H9 (cell line): ENCODE data around the gene DNAJB6. TPM values are rescaled to one million over a fixed set of nuclear protein-coding genes. Genes with fewer than 3 reads are reported as not detected.

ENCODE experiments used
- DNase-seq: peaks from one replicate; pipeline ENCODE4 v3.0.0-alpha.2; 2017
- H2AFZ ChIP-seq: one replicate; pipeline ENCODE4 v1.6.1; 2013; ENCODE audit warnings: mild to moderate bottlenecking, low read length, control low read depth, moderate library complexity
- H2AK5ac ChIP-seq: 2 replicates; pipeline ENCODE4 v1.6.1; 2013; ENCODE audit warnings: low read length, control low read depth, mixed read lengths; ENCODE audit not compliant: insufficient read length
- H2BK120ac ChIP-seq: one replicate; pipeline ENCODE4 v1.6.1; 2013; ENCODE audit warnings: low read depth, mild to moderate bottlenecking, low read length, control low read depth, inconsistent platforms; ENCODE audit not compliant: poor library complexity, severe bottlenecking
- H2BK12ac ChIP-seq: 2 replicates; pipeline ENCODE4 v1.6.1; 2013; ENCODE audit warnings: low read length, control low read depth, mixed read lengths, low read depth; ENCODE audit not compliant: insufficient read length
- H2BK15ac ChIP-seq: 2 replicates; pipeline ENCODE4 v1.6.1; 2013; ENCODE audit warnings: low read depth, low read length, control low read depth
- H2BK20ac ChIP-seq: one replicate; pipeline ENCODE4 v1.6.1; 2013; ENCODE audit warnings: low read depth, mild to moderate bottlenecking, low read length, control low read depth, inconsistent platforms; ENCODE audit not compliant: poor library complexity, severe bottlenecking
- H2BK5ac ChIP-seq: 2 replicates; pipeline ENCODE4 v1.6.1; 2013; ENCODE audit warnings: low read length, control low read depth, mixed read lengths; ENCODE audit not compliant: insufficient read length
- H3K14ac ChIP-seq: 2 replicates; pipeline ENCODE4 v1.6.1; 2013; ENCODE audit warnings: low read length, control low read depth; ENCODE audit not compliant: insufficient read depth
- H3K18ac ChIP-seq: 2 replicates; pipeline ENCODE4 v1.6.1; 2013; ENCODE audit warnings: low read depth, mild to moderate bottlenecking, mixed read lengths, low read length, control low read depth; ENCODE audit not compliant: insufficient read length
- H3K23ac ChIP-seq: 2 replicates; pipeline ENCODE4 v1.6.1; 2013; ENCODE audit warnings: low read length, control low read depth, mixed read lengths, low read depth; ENCODE audit not compliant: insufficient read length
- H3K23me2 ChIP-seq: 2 replicates; pipeline ENCODE4 v1.6.1; 2013; ENCODE audit warnings: low read depth, mild to moderate bottlenecking, mixed read lengths, low read length, control low read depth; ENCODE audit not compliant: insufficient read length, poor library complexity, severe bottlenecking
- H3K27ac ChIP-seq: 2 replicates; pipeline ENCODE4 v1.5.1; 2013; ENCODE audit warnings: low read length, control low read depth, mixed read lengths, low read depth; ENCODE audit not compliant: insufficient read length
- H3K27me3 ChIP-seq: 2 replicates; pipeline ENCODE4 v1.6.1; 2013; ENCODE audit warnings: low read length, control low read depth, inconsistent platforms; ENCODE audit not compliant: insufficient read depth
- H3K4ac ChIP-seq: 2 replicates; pipeline ENCODE4 v1.6.1; 2013; ENCODE audit warnings: low read depth, mild to moderate bottlenecking, control low read depth, inconsistent platforms, low read length, moderate library complexity
- H3K4me1 ChIP-seq: 2 replicates; pipeline ENCODE4 v1.6.1; 2013; ENCODE audit warnings: low read length, control low read depth, inconsistent platforms; ENCODE audit not compliant: insufficient read depth
- H3K4me2 ChIP-seq: 2 replicates; pipeline ENCODE4 v1.6.1; 2013; ENCODE audit warnings: low read length, control low read depth, mixed read lengths; ENCODE audit not compliant: insufficient read length, insufficient read depth
- H3K56ac ChIP-seq: 2 replicates; pipeline ENCODE4 v1.6.1; 2013; ENCODE audit warnings: low read depth, mild to moderate bottlenecking, mixed read lengths, low read length, control low read depth; ENCODE audit not compliant: insufficient read length
- H3K79me1 ChIP-seq: 2 replicates; pipeline ENCODE4 v1.6.1; 2013; ENCODE audit warnings: low read depth, mild to moderate bottlenecking, moderate library complexity, low read length, control low read depth, inconsistent platforms; ENCODE audit not compliant: insufficient read depth, poor library complexity, severe bottlenecking
- H3K79me2 ChIP-seq: 2 replicates; pipeline ENCODE4 v1.6.1; 2013; ENCODE audit warnings: low read length, control low read depth, inconsistent platforms; ENCODE audit not compliant: insufficient read depth
- H3K9ac ChIP-seq: 2 replicates; pipeline ENCODE4 v1.6.1; 2013; ENCODE audit warnings: low read length, control low read depth, mixed read lengths; ENCODE audit not compliant: insufficient read length; ENCODE audit errors: extremely low read depth
- H3K9me3 ChIP-seq: one replicate; pipeline ENCODE4 v1.6.1; 2013; ENCODE audit warnings: low read depth, low read length, inconsistent platforms; ENCODE audit not compliant: control insufficient read depth
- H3T11ph ChIP-seq: one replicate; pipeline ENCODE4 v1.6.1; 2013; ENCODE audit warnings: mild to moderate bottlenecking, low read length, control low read depth, inconsistent platforms
- H4K20me1 ChIP-seq: one replicate; pipeline ENCODE4 v1.6.1; 2013; ENCODE audit not compliant: control insufficient read depth, insufficient read length, insufficient read depth
- H4K5ac ChIP-seq: 2 replicates; pipeline ENCODE4 v1.6.1; 2013; ENCODE audit warnings: low read depth, mild to moderate bottlenecking, mixed read lengths, low read length, control low read depth; ENCODE audit not compliant: insufficient read length
- H4K8ac ChIP-seq: replicated peaks from 2 replicates; pipeline ENCODE4 v1.6.1; 2013; ENCODE audit warnings: low read length, control low read depth, mixed read lengths, low read depth; ENCODE audit not compliant: insufficient read length
- H4K91ac ChIP-seq: 2 replicates; pipeline ENCODE4 v1.6.1; 2013; ENCODE audit warnings: low read depth, mild to moderate bottlenecking, moderate library complexity, mixed read lengths, low read length, control low read depth; ENCODE audit not compliant: insufficient read length
- H3K27ac Mint-ChIP-seq, 3 experiments: 2 replicates in 2 of 3; 3 replicates in 1 of 3; pipeline ENCODE4 v1.8.0; 2020 to 2021; ENCODE audit warnings: mixed read lengths in 3 of 3, mild to moderate bottlenecking in 1 of 3, moderate library complexity in 1 of 3
- H3K27me3 Mint-ChIP-seq: 2 replicates; pipeline ENCODE4 v1.8.0; 2021; ENCODE audit warnings: low read depth, mild to moderate bottlenecking, moderate library complexity, mixed read lengths
- H3K36me3 Mint-ChIP-seq, 3 experiments: 2 replicates in 2 of 3; 3 replicates in 1 of 3; pipeline ENCODE4 v1.8.0; 2020 to 2021; ENCODE audit warnings: low read depth in 3 of 3, mixed read lengths in 3 of 3; ENCODE audit not compliant: insufficient read depth in 1 of 3
- H3K4me1 Mint-ChIP-seq, 2 experiments: 2 replicates each; pipeline ENCODE4 v1.8.0; 2020; ENCODE audit warnings: mixed read lengths in 2 of 2
- H3K4me3 Mint-ChIP-seq, 2 experiments: 2 replicates in 1 of 2; 3 replicates in 1 of 2; pipeline ENCODE4 v1.8.0; 2020 to 2021; ENCODE audit warnings: mild to moderate bottlenecking in 2 of 2, mixed read lengths in 2 of 2, moderate library complexity in 1 of 2
- H3K9me3 Mint-ChIP-seq, 2 experiments: 2 replicates in 1 of 2; 3 replicates in 1 of 2; pipeline ENCODE4 v1.8.0; 2020; ENCODE audit warnings: mild to moderate bottlenecking in 2 of 2, mixed read lengths in 2 of 2, moderate library complexity in 1 of 2
- CTCF ChIP-seq: fragments of 200-600 bp; sonication (generic); conservative IDR thresholded peaks from 3 replicates; pipeline ENCODE4 v1.8.0; 2021; ENCODE audit warnings: antibody characterized with exemption, mild to moderate bottlenecking
- WGBS: extraction: QIAGEN DNeasy Blood & Tissue Kit; methylation state at CpG from one replicate; pipeline ENCODE4 v1.1.7; 2013; ENCODE audit warnings: missing lambda C conversion rate, low lambda C conversion rate, mixed read lengths; ENCODE audit not compliant: insufficient read length; ENCODE audit errors: extremely low coverage; 5-methylcytosine and 5-hydroxymethylcytosine counted together
- total RNA-seq: library from RNA; stranded (reverse); gene quantifications from 2 replicates; pipeline ENCODE4 v1.2.1, GENCODE V29; 2021

Gene DNAJB6
- total RNA-seq, 1 experiment from 2014 or later = 215 TPM

DNA sequence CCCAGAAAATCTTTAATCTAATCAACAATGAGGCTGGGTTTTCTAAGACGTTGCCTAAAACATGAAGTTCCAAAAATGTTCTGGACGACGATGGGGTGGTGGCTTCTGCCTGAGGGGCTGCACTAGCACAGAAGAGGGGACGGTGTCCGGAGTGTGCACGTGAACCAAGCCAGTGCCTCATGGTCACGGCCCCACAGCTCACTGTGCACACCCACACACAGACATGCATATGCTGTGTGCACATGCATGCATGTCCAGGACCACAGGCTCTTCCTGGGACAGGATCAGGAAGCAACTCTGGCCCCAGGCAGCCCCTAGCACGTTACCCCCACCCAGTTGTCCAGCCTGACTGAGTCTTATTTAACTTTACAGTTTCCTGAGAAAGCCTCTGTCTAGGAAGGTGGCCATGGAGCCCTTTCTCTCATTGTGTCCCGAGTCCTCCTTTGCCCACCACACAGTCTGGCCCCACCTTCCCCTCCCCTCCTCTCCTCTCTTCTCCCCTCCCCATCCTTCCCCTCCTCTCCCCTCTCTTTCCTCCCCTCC lies 100.8 kb downstream of the DNAJB6 start:
- no peak for DNase-seq
- no peaks in the 10 kb centered on the region for H3K9me3 ChIP-seq
- no peaks in the 10 kb centered on the region for H3K23me2 ChIP-seq
- no peak overlapping the region for H3K14ac ChIP-seq
- no peak overlapping the region for H2BK12ac ChIP-seq
- H3K9ac ChIP-seq = no peak overlapping the region
- H2AK5ac ChIP-seq = no peak overlapping the region
- no peak overlapping the region for H3K18ac ChIP-seq
- H3K23ac ChIP-seq = no peak overlapping the region
- no peak overlapping the region for H2BK120ac ChIP-seq
- H3K4me1 ChIP-seq = no peaks in the 10 kb centered on the region
- no peaks in the 10 kb centered on the region for H3K27me3 ChIP-seq
- no peak for TF ChIP-seq CTCF
- no peak overlapping the region for H3K4me3 Mint-ChIP-seq
- H3K27ac ChIP-seq = no peak overlapping the region
- H3T11ph ChIP-seq = no peak overlapping the region
- no peak overlapping the region for H4K91ac ChIP-seq
- no peak overlapping the region for H3K27ac Mint-ChIP-seq
- H3K79me2 ChIP-seq = no peaks in the 10 kb centered on the region
- peaks cover 28 to 32% of the 10 kb centered on the region in 2 experiments for H3K9me3 Mint-ChIP-seq
- no peaks in the 10 kb centered on the region for H3K79me1 ChIP-seq
- H2BK20ac ChIP-seq = no peak overlapping the region
- no peak overlapping the region for H3K56ac ChIP-seq
- H2BK15ac ChIP-seq = no peak overlapping the region
- H4K20me1 ChIP-seq = no peaks in the 10 kb centered on the region
- no CpG with 5 or more reads among the region's 9 CpGs for WGBS
- H4K5ac ChIP-seq = no peak overlapping the region
- peaks cover 54% of the 10 kb centered on the region for H3K27me3 Mint-ChIP-seq
- no peak overlapping the region for H2BK5ac ChIP-seq
- no peak overlapping the region for H3K4ac ChIP-seq
- H3K4me2 ChIP-seq = no peak overlapping the region
- H2AFZ ChIP-seq = no peak overlapping the region
- H4K8ac ChIP-seq = no peak overlapping the region
- H3K4me1 Mint-ChIP-seq = peaks cover 0 to 10% of the 10 kb centered on the region in 2 experiments; a peak in 3 of 4 replicates
- peaks cover 0 to 11% (median 7%) of the 10 kb centered on the region in 3 experiments; a peak in 4 of 7 replicates for H3K36me3 Mint-ChIP-seq
